DOHH2 (cell line): ENCODE results near the gene NKX2-4.

Experiments used
- H3F3A ChIP-seq: fragments of 200-600 bp; sonication (generic), shearing (Covaris generic); 2 replicates; pipeline ENCODE4 v1.6.0; 2016; ENCODE audit warnings: antibody characterized with exemption, mild to moderate bottlenecking; ENCODE audit not compliant: control insufficient read depth, insufficient read depth
- H3K27ac ChIP-seq: fragments of 200-600 bp; sonication (generic); 2 replicates; pipeline ENCODE4 v1.5.1; 2014; ENCODE audit warnings: low read depth, mild to moderate bottlenecking, low read length, moderate library complexity
- H3K27me3 ChIP-seq: fragments of 200-600 bp; sonication (generic); 2 replicates; pipeline ENCODE4 v1.6.1; 2014; ENCODE audit warnings: mild to moderate bottlenecking, low read length, mixed read lengths; ENCODE audit not compliant: control insufficient read depth
- H3K36me3 ChIP-seq: fragments of 200-600 bp; sonication (generic); 2 replicates; pipeline ENCODE4 v1.6.1; 2014; ENCODE audit warnings: mild to moderate bottlenecking, low read length, moderate library complexity, mixed read lengths; ENCODE audit not compliant: control insufficient read depth
- H3K4me1 ChIP-seq: fragments of 200-600 bp; sonication (generic); 2 replicates; pipeline ENCODE4 v1.6.1; 2014; ENCODE audit warnings: mild to moderate bottlenecking, low read length, mixed read lengths; ENCODE audit not compliant: control insufficient read depth
- H3K4me2 ChIP-seq: fragments of 200-600 bp; sonication (generic); 2 replicates; pipeline ENCODE4 v1.6.0; 2014; ENCODE audit warnings: mild to moderate bottlenecking, low read length, moderate library complexity
- H3K4me3 ChIP-seq: fragments of 200-600 bp; sonication (generic); 2 replicates; pipeline ENCODE4 v1.5.1; 2014; ENCODE audit warnings: mild to moderate bottlenecking, low read length, mixed read lengths
- H3K79me2 ChIP-seq: fragments of 200-600 bp; sonication (generic); 2 replicates; pipeline ENCODE4 v1.6.1; 2014; ENCODE audit warnings: mild to moderate bottlenecking, low read length, mixed read lengths; ENCODE audit not compliant: control insufficient read depth
- H3K9me2 ChIP-seq: fragments of 200-600 bp; sonication (generic); replicated peaks from 2 replicates; pipeline ENCODE4 v1.6.1; 2014; ENCODE audit warnings: mild to moderate bottlenecking, low read length, mixed read lengths; ENCODE audit not compliant: control insufficient read depth
- H3K9me3 ChIP-seq: fragments of 200-600 bp; sonication (generic); 2 replicates; pipeline ENCODE4 v1.6.1; 2014; ENCODE audit warnings: antibody characterized with exemption, low read length, mixed read lengths; ENCODE audit not compliant: control insufficient read depth, insufficient read depth
- H4K20me1 ChIP-seq: fragments of 200-600 bp; sonication (generic); 2 replicates; pipeline ENCODE4 v1.6.0; 2014; ENCODE audit warnings: low read depth, mild to moderate bottlenecking, antibody characterized with exemption, low read length, moderate library complexity; ENCODE audit not compliant: control insufficient read depth, insufficient read depth
- CTCF ChIP-seq: fragments of 200-600 bp; sonication (generic); IDR thresholded peaks from one replicate; pipeline ENCODE4 v1.5.1; 2014; ENCODE audit warnings: antibody characterized with exemption, mild to moderate bottlenecking, low read depth, low read length; ENCODE audit not compliant: poor library complexity, severe bottlenecking
- EZH2phosphoT487 ChIP-seq: fragments of 200-600 bp; sonication (generic); IDR thresholded peaks from 2 replicates; pipeline ENCODE4 v1.6.1; 2017; ENCODE audit warnings: borderline replicate concordance, mild to moderate bottlenecking, antibody characterized with exemption, low read length, moderate library complexity, mixed read lengths

The NKX2-4 gene

DNA sequence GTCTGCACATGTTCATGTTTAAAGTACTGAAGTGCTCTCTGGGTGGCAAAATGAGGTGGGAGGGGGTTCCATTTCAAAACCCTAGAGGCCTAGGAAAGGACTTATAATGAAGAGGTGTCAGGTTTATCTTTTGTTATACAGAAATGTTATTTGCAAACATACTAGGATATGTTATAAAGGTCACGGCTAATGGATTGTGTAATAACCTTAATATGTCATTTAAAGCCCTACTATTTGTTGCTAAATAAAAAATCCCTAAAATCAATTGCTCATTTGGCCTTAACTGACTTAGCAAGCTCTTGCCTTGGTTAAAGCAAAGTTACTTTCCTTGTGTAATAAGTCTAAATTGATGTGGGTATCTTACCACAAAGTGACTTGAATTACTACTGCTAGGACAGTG is 8.8 kb downstream of the NKX2-4 start:
- TF ChIP-seq CTCF (no peak), EZH2phosphoT487 (no peak)
- H3K36me3 ChIP-seq = peaks cover 38% of the 10 kb centered on the region
- no peaks in the 10 kb centered on the region for H3K9me2 ChIP-seq

GRCh38 chr20:21387528-21387927 is 9.8 kb downstream of the NKX2-4 start:
- H3K36me3 ChIP-seq = peaks cover 48% of the 10 kb centered on the region
- TF ChIP-seq EZH2phosphoT487 = no peak
- TF ChIP-seq CTCF = no peak
- no peak overlapping the region for H3K4me3 ChIP-seq
- H3K4me2 ChIP-seq = no peak overlapping the region
- H3K9me3 ChIP-seq = no peaks in the 10 kb centered on the region
- H3K79me2 ChIP-seq = no peaks in the 10 kb centered on the region
- H3F3A ChIP-seq = 0 out of 2 replicates have a peak, but pooled peaks cover 6% of the 10 kb centered on the region
- H4K20me1 ChIP-seq = no peaks in the 10 kb centered on the region
- no peaks in the 10 kb centered on the region for H3K4me1 ChIP-seq
- peaks cover 5% of the 10 kb centered on the region for H3K27me3 ChIP-seq
- no peaks in the 10 kb centered on the region for H3K9me2 ChIP-seq
- no peak overlapping the region for H3K27ac ChIP-seq

More for the DNA sequence above, 8.8 kb downstream of the NKX2-4 start:
- Histone ChIP-seq H3F3A (0 out of 2 replicates have a peak, but pooled peaks cover 6% of the 10 kb centered on the region), H3K4me2 (no peak overlapping the region), H3K4me3 (no peak overlapping the region), H3K4me1 (no peaks in the 10 kb centered on the region), H3K27me3 (peaks cover 12% of the 10 kb centered on the region), H3K9me3 (no peaks in the 10 kb centered on the region), H3K79me2 (no peaks in the 10 kb centered on the region), H4K20me1 (no peaks in the 10 kb centered on the region), H3K27ac (no peak overlapping the region)

- H3K27ac ChIP-seq = no peak overlapping the region
- H3K27me3 ChIP-seq = no peaks in the 10 kb centered on the region
- H3K4me3 ChIP-seq = no peak overlapping the region
- H4K20me1 ChIP-seq = no peaks in the 10 kb centered on the region
- no peaks in the 10 kb centered on the region for H3K79me2 ChIP-seq
- H3K36me3 ChIP-seq = peaks cover 63% of the 10 kb centered on the region
- H3K9me2 ChIP-seq = no peaks in the 10 kb centered on the region
- no peaks in the 10 kb centered on the region for H3K9me3 ChIP-seq
- TF ChIP-seq CTCF (no peak), EZH2phosphoT487 (no peak)
- H3F3A ChIP-seq = 0 out of 2 replicates have a peak, but pooled peaks cover 6% of the 10 kb centered on the region
- H3K4me1 ChIP-seq = no peaks in the 10 kb centered on the region
- no peak overlapping the region for H3K4me2 ChIP-seq
Observed at GRCh38 chr20:21386111-21386510, 11.2 kb downstream of the NKX2-4 start.
